HG03066 (cell line): ENCODE measurements around the gene MLF2.

Experiments used
- ATAC-seq: cut with Tn5 transposase; IDR thresholded peaks from one replicate; pipeline ENCODE4 v1.9.1; 2021; ENCODE audit warnings: low read depth; ENCODE audit not compliant: unreplicated experiment

MLF2 gene

DNA sequence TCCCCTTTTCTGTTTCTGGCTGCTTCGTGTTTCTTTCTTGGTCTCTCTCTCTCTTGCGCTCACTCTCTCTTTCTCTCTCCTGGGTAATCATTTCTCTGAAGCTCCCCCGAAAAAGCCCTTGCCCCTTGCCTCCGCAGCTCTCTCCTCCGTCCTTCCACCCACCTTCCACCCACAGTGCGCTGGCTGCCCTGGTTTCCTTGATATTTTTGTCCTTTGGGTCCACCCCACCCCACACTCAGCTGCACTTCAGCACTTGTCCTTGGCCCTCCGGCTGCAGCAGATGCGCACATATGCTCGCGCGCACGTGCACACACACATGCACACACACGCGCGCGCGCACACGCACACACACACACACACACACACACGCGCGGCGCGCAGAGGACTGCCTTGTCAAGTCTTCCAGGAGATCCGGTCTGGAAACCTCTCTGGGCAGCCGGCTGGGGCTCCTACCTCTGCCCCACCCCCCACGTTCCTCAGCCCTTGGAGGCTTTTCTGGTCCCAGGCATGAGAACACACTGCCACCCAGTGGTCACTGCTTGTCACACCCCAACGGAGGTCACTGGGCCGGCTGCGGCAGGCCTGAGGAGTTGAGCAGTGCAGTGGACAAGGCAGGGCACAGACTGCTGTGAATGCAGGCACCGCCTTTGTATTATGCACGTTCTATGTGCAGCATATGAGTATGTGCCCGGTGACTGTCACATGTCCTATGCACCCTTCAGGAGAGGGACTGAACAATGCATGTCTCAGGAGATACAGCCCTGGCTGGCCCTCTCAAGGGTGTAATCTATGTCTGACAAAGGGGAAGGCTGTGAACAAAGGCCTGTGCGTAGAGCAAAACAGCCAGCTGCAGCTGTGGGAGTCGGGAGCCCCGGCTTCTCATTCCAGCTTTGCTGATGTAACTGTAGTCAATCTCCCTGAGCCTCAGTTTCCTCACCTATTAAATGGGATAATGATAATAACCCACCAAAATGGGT lies 25.9 kb upstream of the MLF2 start:
- peak; percentile 86 for ATAC-seq

- no peak for ATAC-seq
Measured at GRCh38 chr12:6778217-6778573, 25.3 kb upstream of the MLF2 start.

DNA sequence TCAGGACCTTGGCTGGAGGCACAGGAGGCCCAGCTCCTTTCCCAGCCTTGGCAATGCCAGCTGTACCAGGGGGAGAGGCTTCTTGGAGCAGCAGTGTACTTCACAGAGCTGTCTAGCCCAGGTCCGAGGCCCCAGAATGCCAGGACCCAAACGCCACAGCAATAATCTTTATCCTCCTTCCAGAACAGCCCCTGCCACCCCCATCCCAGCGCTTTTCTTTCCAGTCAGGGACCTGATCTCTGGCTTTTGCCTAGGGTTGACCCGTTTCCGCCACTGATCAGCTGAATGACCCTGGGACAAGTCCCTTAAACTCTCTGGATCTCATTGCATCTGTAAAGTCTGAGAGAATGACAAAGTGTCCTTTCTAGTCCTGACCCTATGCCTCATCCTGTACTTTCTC lies 24.4 kb upstream of the MLF2 start:
- no peak for ATAC-seq

GRCh38 chr12:6775185-6776174 lies 22.5 kb upstream of the MLF2 start:
- ATAC-seq, result no peak

GRCh38 chr12:6774499-6775062 lies 21.6 kb upstream of the MLF2 start:
- no peak for ATAC-seq

DNA sequence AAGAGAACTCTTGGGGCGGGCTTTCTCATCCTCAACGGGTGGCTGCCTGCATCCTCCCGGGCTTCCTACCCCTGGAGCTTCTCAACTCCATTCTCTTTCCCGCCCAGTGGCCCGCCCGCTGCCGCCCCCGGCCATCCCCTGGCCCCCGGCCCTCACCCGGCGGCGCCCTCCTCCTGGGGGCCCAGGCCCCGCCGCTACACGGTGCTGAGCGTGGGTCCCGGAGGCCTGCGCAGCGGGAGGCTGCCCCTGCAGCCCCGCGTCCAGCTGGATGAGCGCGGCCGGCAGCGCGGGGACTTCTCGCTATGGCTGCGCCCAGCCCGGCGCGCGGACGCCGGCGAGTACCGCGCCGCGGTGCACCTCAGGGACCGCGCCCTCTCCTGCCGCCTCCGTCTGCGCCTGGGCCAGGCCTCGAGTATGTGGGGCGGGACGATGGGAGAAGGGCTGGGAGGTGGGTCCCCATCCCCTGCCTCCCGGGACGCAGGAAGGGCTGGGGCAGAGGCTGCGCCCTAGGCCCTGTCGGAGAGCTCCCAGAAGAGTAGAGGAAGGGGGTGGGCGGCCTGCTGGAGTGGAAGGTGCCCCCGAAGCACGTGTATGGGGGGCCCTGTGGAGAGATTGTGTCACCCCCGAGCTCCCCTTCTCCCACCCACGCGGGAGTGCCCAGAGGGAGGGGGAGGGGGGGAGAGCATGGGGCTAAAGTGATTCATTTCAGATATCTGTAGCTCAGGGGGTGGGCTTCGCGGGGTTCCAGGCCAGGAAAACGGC lies 20.8 kb upstream of the MLF2 start:
- ATAC-seq, result no peak

DNA sequence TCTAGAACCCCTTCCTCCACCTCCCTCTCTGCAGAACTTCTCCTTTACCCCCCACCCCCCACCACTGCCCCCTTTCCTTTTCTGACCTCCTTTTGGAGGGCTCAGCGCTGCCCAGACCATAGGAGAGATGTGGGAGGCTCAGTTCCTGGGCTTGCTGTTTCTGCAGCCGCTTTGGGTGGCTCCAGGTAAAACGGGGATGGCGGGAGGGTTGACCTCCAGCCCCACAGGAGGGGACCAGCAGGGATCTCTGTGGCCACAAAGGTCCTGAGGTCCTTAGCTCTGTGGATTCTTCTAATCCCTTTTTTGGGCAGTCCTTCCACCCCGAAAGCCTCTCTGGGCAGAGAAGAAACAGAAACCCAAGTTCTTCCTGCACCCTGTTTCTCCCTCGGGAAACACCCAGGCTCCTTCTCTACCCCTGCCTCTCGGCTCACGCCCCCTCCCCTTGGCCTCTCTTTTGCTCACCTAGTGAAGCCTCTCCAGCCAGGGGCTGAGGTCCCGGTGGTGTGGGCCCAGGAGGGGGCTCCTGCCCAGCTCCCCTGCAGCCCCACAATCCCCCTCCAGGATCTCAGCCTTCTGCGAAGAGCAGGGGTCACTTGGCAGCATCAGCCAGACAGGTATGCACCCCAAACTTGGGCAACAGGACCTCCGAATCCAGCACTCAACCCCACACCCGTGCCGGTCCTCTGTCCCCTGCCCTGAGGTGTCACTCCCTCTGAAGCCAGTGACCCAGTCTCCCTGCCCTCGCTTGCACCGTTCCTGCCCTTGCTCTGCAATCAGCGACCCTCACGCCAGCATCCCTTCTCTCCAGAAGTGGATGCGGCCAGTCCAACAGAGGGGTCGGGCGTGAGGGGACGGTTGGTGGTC lies 20.0 kb upstream of the MLF2 start:
- no peak for ATAC-seq

DNA sequence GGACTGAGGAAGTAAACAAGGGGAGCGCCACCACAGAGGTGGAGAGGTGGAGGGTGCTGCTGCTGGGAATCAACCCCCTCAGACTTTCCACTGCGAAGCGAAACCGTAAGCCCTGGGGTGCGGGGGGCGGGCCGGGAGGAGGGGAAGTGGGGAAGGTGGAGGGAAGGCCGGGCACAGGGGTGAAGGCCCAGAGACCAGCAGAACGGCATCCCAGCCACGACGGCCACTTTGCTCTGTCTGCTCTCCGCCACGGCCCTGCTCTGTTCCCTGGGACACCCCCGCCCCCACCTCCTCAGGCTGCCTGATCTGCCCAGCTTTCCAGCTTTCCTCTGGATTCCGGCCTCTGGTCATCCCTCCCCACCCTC lies 19.4 kb upstream of the MLF2 start, which contains the start of gene LAG3:
TSS of gene LAG3 (plus strand) at position 190 of the 365 bp plus-strand sequence. CDS start 333 bp downstream, outside the sequence.
- no peak for ATAC-seq

GRCh38 chr12:6771509-6772330 lies 18.8 kb upstream of the MLF2 start:
- ATAC-seq, result no peak

GRCh38 chr12:6771091-6771495 lies 18.2 kb upstream of the MLF2 start:
- ATAC-seq, result no peak

DNA sequence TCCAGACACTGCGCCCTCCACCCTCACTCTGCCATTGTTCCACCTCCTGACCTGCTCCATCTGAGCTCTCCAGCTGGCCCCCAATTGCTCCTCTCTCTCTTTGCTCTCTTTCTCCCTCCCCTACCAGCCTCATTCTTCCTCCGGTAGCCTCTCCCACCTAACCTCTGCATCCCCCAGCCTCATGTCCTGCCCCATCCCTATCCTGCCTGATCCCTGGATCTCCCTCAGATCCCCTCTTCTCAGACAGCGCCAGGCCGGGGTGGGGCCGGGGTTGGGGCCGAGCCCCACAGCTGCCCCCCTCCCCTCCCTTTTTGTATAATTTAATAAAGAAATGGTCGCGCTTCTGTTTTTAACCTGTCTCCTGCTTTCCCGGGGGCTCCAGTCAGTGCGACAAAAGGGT lies 17.7 kb upstream of the MLF2 start:
- ATAC-seq, result no peak

DNA sequence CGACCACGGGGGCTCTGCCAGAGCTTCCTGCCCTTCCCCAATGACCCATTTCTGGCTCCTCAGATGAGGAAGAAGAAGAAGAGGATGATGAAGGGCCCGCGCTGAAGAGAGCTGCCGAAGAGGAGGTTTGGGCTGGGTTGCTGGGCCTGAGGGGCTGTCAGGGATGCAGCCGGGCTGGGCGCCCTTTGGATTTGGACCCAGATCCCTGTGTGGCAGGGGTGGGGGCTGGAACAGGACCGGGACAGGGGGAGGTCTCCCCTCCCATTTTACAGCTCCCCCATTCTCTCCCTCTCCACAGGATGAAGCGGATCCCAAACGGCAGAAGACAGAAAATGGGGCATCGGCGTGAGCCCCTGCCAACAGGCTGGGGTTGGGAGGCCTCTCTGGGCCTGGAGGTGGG lies 17.2 kb upstream of the MLF2 start:
- no peak for ATAC-seq

DNA sequence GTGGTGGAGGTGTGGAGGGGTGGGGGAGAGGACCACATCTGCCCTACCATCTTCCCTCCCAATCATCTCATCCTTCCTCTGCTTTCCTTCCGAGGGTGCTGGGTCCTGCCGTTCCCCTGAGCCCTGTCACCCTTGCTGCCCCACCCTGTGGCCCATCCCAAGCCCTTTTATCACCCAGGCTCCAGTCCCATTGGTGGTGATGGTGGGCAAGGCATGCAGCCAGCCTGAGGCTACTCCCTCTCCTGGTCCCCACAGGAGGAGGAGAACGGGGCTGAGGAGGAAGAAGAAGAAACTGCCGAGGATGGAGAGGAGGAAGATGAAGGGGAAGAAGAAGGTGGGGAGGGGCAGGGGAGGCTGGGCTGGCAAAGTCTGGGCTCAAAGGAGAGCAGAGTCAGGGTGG lies 16.7 kb upstream of the MLF2 start:
- ATAC-seq, result no peak

DNA sequence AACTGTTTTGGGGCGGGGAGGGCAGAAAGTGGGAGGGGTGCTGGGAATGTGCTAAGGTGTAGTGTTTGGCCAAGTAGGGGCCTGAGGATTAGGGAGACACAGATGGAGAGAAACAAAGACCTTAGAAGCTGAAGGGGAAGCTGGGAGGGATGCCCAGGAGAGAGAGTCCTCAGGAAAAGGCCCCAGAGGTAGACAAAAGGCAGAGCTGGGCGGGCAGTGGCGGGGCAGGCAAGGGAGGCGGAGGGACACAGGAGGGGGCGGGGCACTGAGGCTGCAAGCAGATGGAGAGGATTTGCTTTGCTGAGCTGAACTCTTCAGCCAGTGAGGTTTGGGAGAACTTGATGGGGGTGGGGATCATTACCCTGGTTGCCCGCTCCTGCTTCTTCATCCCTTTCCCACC lies 16.0 kb upstream of the MLF2 start:
- ATAC-seq, result no peak

DNA sequence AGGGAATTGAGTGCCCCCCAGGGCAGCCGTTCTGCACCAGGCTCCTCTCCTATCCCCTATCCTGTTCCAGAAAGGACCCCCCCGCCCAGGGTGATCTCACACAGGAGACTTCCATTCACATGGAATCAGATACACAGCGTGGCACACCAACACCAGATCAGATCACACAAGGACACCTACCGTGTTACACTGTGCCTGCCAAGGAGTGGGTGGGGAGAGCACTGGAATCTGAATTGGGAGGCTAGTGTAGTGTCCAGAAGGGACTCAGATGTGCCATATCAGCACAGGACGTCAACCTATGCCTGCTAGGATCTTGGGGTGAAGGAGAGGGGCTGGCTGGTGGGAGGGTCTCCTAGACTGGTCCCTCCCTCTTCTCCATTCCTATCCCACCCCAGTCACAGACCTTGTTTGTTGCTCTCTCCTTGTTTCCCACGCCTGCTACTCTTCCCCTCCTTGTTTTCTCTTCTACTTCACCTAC lies 15.5 kb upstream of the MLF2 start:
- ATAC-seq, result no peak

- no peak for ATAC-seq
Measured at GRCh38 chr12:6767353-6768319, 14.7 kb upstream of the MLF2 start.

DNA sequence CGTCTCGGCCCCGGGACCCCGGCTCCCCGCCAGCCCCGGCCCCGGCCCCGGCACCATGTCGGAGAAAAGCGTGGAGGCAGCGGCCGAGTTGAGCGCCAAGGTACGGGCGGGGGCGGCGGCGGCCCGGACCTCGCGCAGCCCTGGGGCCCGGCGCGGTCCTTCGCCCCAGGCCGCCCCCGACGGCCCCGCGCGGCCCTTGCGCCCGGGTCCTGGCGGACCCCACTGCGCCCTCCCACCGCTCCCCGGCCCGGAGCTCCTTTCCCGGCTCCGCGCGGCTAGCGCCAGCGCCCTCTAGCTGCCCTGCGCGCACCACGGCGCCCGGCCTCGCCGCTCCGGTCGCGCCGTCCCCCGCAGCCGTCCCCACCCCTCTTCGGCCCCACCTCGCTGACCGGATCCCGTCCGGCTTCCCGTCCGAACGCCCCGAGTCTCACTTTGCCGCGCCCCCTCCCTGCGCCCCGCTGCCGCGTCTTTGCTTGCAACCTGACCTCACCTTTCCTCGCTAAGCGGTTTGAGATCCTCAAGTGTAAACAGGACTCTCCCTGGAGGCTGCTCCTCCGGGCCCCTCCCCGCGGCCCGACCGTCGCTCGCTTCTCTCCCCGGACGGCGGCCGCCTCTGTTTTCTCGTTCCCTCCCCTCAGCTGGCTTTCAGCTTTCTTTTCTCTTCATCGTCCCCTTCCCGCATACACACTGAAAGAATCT lies 13.9 kb upstream of the MLF2 start:
- no peak for ATAC-seq
